Endothelial cell of umbilical vein (primary cell): ENCODE results near the gene PTPN23.

Experiments
- EZH2 ChIP-seq: IDR thresholded peaks from 2 replicates; pipeline ENCODE4 v1.6.1; 2012; ENCODE audit warnings: borderline replicate concordance, low read depth, mild to moderate bottlenecking, moderate library complexity, low read length, inconsistent platforms; ENCODE audit not compliant: severe bottlenecking
- FOS ChIP-seq: IDR thresholded peaks from 2 replicates; pipeline ENCODE4 v1.6.1; 2011; ENCODE audit warnings: mild to moderate bottlenecking, low read length, moderate library complexity, borderline replicate concordance; ENCODE audit not compliant: insufficient read depth
- GATA2 ChIP-seq: IDR thresholded peaks from 2 replicates; pipeline ENCODE4 v1.7.0; 2011; ENCODE audit warnings: low read depth, mild to moderate bottlenecking, moderate library complexity, mixed read lengths, low read length; ENCODE audit not compliant: insufficient read length, insufficient read depth
- JUN ChIP-seq: IDR thresholded peaks from 2 replicates; pipeline ENCODE4 v1.6.1; 2011; ENCODE audit warnings: borderline replicate concordance, low read depth; ENCODE audit not compliant: insufficient read length, insufficient read depth
- MYC ChIP-seq: IDR thresholded peaks from one replicate; pipeline ENCODE4 v1.6.1; 2011; ENCODE audit warnings: mild to moderate bottlenecking, low read depth, low read length
- POLR2A ChIP-seq: IDR thresholded peaks from 2 replicates; pipeline ENCODE4 v1.6.1; 2012; ENCODE audit warnings: low read depth, mild to moderate bottlenecking, control low read depth, low read length
- POLR2AphosphoS5 ChIP-seq: IDR thresholded peaks from 2 replicates; pipeline ENCODE4 v1.6.1; 2012; ENCODE audit warnings: low read depth, mild to moderate bottlenecking, control low read depth, low read length, moderate library complexity; ENCODE audit not compliant: insufficient read depth
- TF ChIP-seq, protein P1 (sequence below), 2 donors: IDR thresholded peaks; 1 replicate in 1 of 2; 2 replicates in 1 of 2; pipeline ENCODE4 v1.5.1; 2011; ENCODE audit warnings: low read length in 2 of 2, mild to moderate bottlenecking in 2 of 2, moderate library complexity in 2 of 2, control low read depth in 1 of 2, inconsistent platforms in 1 of 2, low read depth in 1 of 2; ENCODE audit not compliant: insufficient read depth in 1 of 2; ENCODE audit errors: extremely low read depth in 1 of 2
- TF ChIP-seq, protein P2 (sequence below): IDR thresholded peaks from 2 replicates; pipeline ENCODE4 v1.6.1; 2011; ENCODE audit not compliant: insufficient read depth, insufficient read length

DNA sequence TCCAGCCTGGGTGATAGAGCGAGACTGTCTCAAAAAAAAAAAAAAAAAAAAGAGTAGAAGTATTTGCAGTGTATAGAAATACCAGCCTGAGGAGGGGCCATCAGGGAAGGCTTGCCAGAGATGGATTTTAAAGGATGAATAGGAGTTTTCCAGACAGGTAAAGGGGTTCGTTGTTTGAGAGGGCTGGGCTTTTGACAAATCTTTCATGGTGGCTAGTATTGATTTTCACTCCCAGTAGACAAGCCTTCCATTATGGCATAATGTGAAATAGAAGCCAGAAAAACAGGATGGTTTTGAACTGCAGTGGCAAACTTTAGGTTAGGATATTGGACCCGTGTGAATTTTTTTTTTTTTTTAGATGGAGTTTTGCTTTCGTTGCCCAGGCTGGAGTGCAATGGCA, 3.6 kb downstream of the PTPN23 start:
- TF ChIP-seq, protein P1, sequence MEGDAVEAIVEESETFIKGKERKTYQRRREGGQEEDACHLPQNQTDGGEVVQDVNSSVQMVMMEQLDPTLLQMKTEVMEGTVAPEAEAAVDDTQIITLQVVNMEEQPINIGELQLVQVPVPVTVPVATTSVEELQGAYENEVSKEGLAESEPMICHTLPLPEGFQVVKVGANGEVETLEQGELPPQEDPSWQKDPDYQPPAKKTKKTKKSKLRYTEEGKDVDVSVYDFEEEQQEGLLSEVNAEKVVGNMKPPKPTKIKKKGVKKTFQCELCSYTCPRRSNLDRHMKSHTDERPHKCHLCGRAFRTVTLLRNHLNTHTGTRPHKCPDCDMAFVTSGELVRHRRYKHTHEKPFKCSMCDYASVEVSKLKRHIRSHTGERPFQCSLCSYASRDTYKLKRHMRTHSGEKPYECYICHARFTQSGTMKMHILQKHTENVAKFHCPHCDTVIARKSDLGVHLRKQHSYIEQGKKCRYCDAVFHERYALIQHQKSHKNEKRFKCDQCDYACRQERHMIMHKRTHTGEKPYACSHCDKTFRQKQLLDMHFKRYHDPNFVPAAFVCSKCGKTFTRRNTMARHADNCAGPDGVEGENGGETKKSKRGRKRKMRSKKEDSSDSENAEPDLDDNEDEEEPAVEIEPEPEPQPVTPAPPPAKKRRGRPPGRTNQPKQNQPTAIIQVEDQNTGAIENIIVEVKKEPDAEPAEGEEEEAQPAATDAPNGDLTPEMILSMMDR (IDR thresholded peaks at IDR 0.05; ENCODE audit: extremely low read depth in 1 of 2, insufficient read depth in 1 of 2, low read depth in 1 of 2, low read length in 2 of 2), result no peak
- TF ChIP-seq POLR2A (no peak), FOS (no peak), MYC (no peak), JUN (no peak), POLR2AphosphoS5 (no peak), EZH2 (no peak), GATA2 (no peak)
- TF ChIP-seq, protein P2, sequence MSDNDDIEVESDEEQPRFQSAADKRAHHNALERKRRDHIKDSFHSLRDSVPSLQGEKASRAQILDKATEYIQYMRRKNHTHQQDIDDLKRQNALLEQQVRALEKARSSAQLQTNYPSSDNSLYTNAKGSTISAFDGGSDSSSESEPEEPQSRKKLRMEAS, result no peak
